ENCODE data around the gene TAF1B.

- TF ChIP-seq, protein P1, sequence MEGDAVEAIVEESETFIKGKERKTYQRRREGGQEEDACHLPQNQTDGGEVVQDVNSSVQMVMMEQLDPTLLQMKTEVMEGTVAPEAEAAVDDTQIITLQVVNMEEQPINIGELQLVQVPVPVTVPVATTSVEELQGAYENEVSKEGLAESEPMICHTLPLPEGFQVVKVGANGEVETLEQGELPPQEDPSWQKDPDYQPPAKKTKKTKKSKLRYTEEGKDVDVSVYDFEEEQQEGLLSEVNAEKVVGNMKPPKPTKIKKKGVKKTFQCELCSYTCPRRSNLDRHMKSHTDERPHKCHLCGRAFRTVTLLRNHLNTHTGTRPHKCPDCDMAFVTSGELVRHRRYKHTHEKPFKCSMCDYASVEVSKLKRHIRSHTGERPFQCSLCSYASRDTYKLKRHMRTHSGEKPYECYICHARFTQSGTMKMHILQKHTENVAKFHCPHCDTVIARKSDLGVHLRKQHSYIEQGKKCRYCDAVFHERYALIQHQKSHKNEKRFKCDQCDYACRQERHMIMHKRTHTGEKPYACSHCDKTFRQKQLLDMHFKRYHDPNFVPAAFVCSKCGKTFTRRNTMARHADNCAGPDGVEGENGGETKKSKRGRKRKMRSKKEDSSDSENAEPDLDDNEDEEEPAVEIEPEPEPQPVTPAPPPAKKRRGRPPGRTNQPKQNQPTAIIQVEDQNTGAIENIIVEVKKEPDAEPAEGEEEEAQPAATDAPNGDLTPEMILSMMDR (IDR thresholded peaks at IDR 0.05): no peak
- TF ChIP-seq EP300 (IDR thresholded peaks at IDR 0.05): no peak
These were observed 46.6 kb downstream of the TAF1B start for GRCh38 chr2:9889812-9890261.

All from ovary (tissue), 3 donors.